NCI-H1105 treated with DMSO at 0.1 percent for 48 hours (cell line): ENCODE data around the gene CLEC16A.

Experiments
- DNase-seq: peaks from one replicate; lab custom pipeline; 2025; lab: John Stamatoyannopoulos, UW

Gene CLEC16A

DNA sequence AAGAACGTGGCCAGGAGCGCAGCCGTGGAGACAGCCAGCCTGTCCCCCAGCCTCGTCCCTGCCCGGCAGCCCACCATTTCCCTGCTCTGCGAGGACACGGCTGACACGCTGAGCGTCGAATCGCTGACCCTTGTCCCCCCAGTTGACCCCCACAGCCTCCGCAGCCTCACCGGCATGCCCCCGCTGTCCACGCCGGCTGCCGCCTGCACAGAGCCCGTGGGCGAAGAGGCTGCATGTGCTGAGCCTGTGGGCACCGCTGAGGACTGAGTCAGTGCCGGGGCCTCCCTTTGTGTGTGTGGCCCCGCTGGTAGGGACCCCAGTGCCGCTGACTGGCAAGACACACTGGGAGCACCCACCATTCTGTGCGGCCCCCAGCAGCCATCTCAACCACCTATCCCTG, 234.1 kb downstream of the CLEC16A start:
- no peak for DNase-seq

DNA sequence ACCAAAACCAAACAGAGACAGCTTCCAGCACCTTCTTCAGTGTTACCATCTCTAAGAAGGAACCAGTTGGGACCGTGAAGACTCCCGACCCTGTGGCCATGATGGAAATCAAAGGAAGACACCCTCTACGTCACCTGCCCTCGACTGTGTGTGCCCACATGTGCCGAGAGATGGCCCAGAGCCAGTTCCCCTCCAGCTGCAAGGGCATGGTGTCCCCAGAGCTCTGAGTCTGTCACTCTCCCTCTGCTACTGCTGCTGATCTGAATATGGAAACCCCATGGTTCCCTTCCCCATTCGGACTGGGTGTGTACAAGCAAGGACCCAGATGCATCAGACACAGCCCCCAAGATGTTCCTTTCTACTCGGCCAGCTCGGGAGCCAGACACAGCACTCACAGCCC, 235.2 kb downstream of the CLEC16A start:
- no peak for DNase-seq

DNA sequence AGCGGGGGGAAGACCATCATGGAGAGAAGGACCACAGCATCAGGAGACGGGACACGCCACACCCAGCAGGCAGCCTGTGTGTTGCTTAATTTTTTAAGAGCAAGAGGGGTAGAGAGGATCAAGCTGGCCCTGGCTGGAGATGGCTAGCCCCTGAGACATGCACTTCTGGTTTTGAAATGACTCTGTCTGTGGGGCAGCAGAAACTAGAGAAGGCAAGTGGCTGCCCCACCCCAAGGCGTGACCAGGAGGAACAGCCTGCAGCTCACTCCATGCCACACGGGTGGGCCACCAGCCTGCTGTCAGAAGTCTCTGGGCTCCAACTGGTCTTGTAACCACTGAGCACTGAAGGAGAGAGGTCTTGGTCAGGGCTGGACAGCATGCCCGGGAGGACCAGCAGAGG, 236.1 kb downstream of the CLEC16A start:
- DNase-seq = no peak

DNA sequence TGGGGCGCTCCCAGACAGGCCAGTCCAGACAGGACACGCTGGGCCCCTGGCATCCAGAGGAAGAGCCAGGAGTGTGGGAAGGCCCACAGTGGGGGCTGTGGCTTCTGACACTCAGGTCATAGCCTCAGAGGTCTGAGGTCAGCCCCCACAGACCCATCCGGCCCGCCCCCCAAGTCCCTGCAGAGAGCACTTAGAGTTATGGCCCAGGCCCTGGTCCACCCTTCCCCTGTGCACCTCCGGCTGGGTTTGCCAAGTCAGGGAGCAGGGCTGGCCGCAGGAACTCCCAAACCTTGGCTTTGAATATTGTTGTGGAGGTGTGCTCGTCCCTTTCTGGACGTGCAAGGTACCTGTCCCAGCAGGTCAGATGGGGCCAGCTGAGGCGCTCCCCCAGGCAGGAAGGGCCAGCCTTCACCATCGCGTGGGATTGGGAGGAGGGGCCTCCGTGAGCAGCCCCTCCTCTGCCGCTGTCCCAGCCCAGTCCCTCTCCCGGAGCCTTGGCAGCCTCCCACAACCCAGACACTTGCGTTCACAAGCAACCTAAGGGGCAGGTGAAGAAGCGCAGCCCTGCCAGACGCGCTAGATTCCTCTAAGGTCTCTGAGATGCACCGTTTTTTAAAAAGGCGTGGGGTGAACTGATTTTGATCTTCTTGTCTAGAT, 237.0 kb downstream of the CLEC16A start:
- DNase-seq = no peak

- no peak for DNase-seq
These were observed 237.5 kb downstream of the CLEC16A start for GRCh38 chr16:11181899-11182279.

DNA sequence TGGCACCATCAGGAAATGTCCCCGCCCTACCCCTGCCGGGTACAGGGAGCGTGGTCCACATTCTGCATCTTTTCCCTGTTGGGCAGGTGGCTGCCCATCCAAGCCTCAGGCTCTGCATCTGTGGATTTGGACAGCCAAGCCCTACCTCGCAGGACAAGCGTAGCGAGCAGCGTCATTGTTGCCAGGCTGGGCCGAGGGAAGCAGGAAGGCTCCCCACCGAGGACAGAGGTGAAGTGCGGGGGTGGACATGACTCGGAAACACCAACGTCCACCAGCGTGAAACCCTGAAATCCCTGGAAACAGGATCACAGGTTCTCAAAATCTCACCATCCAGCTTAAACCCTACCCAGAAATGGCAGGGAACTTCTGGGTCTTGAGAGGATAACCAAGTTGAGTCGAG, 238.0 kb downstream of the CLEC16A start:
- DNase-seq = no peak

DNA sequence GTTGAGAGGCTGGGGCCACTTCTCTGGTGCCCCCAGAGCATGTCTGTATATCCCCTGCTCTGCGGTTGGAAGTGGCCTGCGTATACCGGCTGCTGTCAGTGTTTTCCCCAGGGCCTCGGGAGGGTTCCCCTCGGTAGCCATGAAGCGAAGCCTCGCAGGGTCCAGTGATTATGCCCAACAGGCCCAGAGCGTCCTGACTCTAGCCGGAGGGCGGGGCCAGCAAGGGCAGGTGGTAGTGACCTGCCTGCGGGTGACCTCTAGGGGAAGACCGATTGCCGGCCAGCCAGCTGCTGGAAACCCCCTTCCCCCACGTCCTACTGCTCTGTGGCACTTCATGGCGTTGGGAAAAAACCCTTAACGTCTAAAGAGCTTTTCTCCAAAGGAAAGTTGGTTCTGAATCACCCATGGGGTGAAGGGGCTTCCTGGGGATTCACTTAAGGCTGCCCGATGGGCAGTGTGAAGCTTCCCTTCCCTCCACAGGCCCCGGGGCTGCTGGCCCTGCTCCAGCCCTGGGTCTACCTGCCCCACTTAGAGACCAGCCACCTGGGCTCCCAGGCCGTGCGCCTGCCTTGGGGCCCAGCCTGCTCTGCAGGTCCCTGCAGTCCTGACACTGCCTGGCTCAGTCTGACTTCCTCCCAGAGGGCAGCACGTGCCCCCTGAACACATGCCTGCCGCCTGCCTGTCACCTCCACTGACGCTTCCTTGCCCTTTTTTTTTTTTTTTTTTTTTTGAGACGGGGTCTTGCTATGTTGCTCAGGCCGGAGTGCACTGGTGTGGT, 238.9 kb downstream of the CLEC16A start:
- no peak for DNase-seq

DNA sequence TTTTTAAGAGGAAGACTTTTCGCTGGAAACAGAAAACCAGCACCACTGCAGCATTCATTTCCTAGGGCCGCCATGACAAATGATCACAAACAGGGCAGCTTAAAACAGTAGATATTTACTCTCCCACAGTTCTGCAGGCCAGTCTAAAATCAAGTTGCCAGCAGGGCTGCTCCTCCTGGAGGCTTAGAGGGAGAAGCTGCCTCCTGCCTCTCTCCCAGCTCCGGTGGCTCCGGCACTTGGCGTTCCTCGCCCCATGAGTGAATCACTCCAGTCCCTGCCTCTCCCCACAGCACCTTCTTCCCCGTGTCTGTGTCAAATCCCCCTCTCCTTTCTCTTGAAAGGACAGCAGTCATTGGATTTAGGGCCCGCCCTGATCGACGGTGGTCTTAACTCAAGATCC, 239.6 kb downstream of the CLEC16A start:
- no peak for DNase-seq

GRCh38 chr16:11187522-11188023, 243.2 kb downstream of the CLEC16A start:
- no peak for DNase-seq

GRCh38 chr16:11188801-11189740, 244.7 kb downstream of the CLEC16A start:
- DNase-seq = no peak

GRCh38 chr16:11190588-11191560, 246.5 kb downstream of the CLEC16A start:
- DNase-seq = no peak

GRCh38 chr16:11191665-11192064, 247.3 kb downstream of the CLEC16A start:
- no peak for DNase-seq

DNA sequence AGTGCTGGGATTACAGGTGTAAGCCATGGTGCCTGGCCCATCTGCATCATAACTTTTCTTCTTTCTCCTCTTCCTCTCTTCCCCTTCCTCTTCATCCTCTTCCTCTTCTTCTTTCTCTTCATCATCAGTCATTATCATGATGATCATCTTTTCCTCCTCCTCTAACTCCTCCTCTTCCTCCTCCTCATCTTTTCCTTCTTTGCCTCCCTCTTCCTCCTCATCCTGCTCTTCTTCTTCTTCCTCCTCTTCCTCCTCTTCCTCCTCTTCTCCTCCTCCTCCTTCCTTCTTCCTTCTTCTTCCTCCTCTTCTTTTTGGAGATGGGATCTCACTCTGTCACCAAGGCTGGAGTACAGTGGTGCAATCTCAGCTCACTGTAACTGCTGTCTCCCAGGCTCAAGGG, 249.1 kb downstream of the CLEC16A start:
- no peak for DNase-seq

DNA sequence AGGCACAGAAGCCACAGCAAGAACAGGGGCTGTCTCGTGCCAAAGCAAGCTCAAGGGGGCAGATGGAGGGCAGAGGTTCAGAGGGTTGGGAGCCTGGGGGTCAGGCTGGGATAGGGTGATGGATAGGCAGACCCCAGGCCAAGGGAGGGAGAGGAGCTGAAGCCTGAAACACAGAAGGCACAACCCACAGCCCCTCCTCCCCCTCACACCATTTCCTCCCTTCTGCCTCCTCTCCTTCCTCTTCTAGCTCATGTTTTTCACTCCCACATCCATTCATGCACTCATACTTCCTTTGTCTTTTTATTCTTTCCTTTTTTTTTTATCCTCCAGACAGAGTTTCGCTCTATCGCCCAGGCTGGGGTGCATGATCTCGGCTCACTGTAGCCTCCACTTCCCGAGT, 250.5 kb downstream of the CLEC16A start:
- no peak for DNase-seq

GRCh38 chr16:11196286-11196828, 252.0 kb downstream of the CLEC16A start:
- no peak for DNase-seq

- DNase-seq = no peak
These were observed 254.0 kb downstream of the CLEC16A start for GRCh38 chr16:11198375-11198774.

GRCh38 chr16:11198828-11199227, 254.5 kb downstream of the CLEC16A start:
- DNase-seq = no peak

- DNase-seq = no peak
These were observed 256.2 kb downstream of the CLEC16A start for GRCh38 chr16:11200592-11200991.

GRCh38 chr16:11201498-11202259, 257.3 kb downstream of the CLEC16A start:
- DNase-seq = no peak
